Measurements from ENCODE around the gene ALKAL2. TPM values are rescaled to one million over a fixed set of nuclear protein-coding genes. Genes with fewer than 3 reads are reported as not detected.

Gene ALKAL2
- total RNA-seq, 1 donor from 2014 or later: not detected

DNA sequence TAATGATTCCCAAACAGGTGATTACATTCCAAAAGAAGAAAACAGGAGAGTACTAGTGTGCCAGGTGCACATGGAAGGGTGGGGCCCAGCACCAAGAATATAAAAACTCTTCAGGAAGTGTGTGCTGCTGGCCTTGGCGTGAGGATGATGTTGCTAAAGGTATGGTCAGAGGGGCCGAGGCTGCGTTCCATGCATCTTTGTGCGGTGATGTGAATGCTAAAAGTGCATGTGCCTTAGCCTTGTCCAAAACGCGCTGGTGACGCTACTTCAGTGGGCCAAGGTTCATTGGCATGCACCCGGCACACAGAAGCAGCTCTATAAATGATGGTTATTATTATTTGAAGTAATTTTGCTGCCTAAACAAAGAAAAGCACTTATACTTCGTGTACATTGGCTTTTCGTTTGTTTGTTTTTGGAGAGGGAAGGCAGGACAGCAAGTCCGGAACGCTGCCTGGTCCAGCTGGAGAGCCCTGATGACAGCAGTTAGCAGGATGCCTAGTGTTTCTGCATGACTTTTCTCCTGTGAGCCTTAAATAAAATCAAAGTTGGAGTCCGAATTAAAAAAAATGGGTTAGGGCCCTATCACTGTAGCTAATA lies 2.9 kb downstream of the ALKAL2 start:
- H3K9me3 ChIP-seq (ENCODE audit: control insufficient read depth in 3 of 3, low read length in 3 of 3): no peaks in the 10 kb centered on the region
- H3K27me3 ChIP-seq (ENCODE audit: control insufficient read depth in 3 of 3, insufficient read depth in 3 of 3, low read length in 3 of 3): peaks cover 23 to 31% (median 31%) of the 10 kb centered on the region in 3 donors
- peaks cover 4 to 18% (median 13%) of the 10 kb centered on the region in 3 donors for H3K36me3 ChIP-seq (ENCODE audit: control insufficient read depth in 3 of 3, insufficient read depth in 3 of 3, low read length in 3 of 3)
- H3K4me3 ChIP-seq (ENCODE audit: low read length in 3 of 3): no peak overlapping the region
- peaks cover 10 to 18% (median 15%) of the 10 kb centered on the region in 3 donors for H3K4me1 ChIP-seq (ENCODE audit: control insufficient read depth in 3 of 3, insufficient read depth in 3 of 3, low read length in 3 of 3)
- no peak overlapping the region for H3K27ac ChIP-seq (ENCODE audit: low read depth, low read length)
- H3K9ac ChIP-seq (ENCODE audit: low read depth in 1 of 3, low read length in 3 of 3): no peak overlapping the region

- Histone ChIP-seq H3K27me3 (ENCODE audit: control insufficient read depth in 3 of 3, insufficient read depth in 3 of 3, low read length in 3 of 3) (peaks cover 17 to 24% (median 23%) of the 10 kb centered on the region in 3 donors), H3K9me3 (ENCODE audit: control insufficient read depth in 3 of 3, low read length in 3 of 3) (no peaks in the 10 kb centered on the region), H3K9ac (ENCODE audit: low read depth in 1 of 3, low read length in 3 of 3) (no peak overlapping the region), H3K36me3 (ENCODE audit: control insufficient read depth in 3 of 3, insufficient read depth in 3 of 3, low read length in 3 of 3) (peaks cover 4 to 21% (median 20%) of the 10 kb centered on the region in 3 donors), H3K4me3 (ENCODE audit: low read length in 3 of 3) (no peak overlapping the region), H3K27ac (ENCODE audit: low read depth, low read length) (no peak overlapping the region), H3K4me1 (ENCODE audit: control insufficient read depth in 3 of 3, insufficient read depth in 3 of 3, low read length in 3 of 3) (peaks cover 4 to 12% (median 7%) of the 10 kb centered on the region in 3 donors)
Observed at GRCh38 chr2:283996-284794, 3.7 kb downstream of the ALKAL2 start.

DNA sequence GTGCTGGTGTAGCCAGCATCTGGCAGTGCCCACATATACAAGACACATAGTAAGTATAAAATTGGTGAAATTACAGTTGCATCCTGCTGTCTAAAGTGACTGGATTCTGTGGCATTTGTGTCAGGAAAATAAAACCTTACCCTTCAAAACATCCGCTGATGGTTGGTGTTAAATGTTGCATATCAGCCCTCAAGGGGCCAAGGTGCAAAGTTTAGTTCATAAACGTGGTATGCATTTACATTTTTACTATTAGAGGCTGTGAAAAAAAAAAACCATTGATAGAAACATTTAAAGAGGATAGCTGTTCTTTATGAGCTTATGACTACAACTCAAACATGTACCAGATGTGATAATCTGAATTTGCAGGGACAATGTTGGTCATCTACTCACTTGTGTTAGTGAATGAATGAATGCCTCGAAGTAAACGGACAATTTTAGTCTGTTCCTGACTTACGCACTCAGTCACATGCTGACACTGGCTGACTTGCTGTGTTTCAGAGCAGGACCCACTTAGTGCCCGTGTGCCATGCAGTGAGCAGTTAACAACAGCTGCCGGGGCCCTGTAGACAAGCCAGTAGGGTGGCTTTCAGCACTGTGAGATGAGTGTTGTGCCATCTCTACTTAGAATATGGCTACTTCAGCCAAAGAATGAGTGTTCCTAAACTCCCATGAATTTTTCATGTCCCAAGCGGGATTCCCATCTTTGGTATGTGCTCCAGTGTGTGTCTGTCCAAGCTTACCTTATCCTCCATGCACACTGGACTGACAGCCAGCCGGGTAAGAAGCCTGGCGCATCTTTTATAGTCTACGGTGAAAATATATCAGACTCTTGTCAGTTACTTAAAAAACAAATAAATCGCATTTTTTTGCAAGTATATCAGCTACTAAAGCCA lies 5.3 kb downstream of the ALKAL2 start:
- Histone ChIP-seq H3K27ac (ENCODE audit: low read depth, low read length) (no peak overlapping the region), H3K9me3 (ENCODE audit: control insufficient read depth in 3 of 3, low read length in 3 of 3) (no peaks in the 10 kb centered on the region), H3K36me3 (ENCODE audit: control insufficient read depth in 3 of 3, insufficient read depth in 3 of 3, low read length in 3 of 3) (peaks cover 10 to 34% (median 29%) of the 10 kb centered on the region in 3 donors), H3K27me3 (ENCODE audit: control insufficient read depth in 3 of 3, insufficient read depth in 3 of 3, low read length in 3 of 3) (peaks cover 9 to 20% (median 18%) of the 10 kb centered on the region in 3 donors), H3K9ac (ENCODE audit: low read depth in 1 of 3, low read length in 3 of 3) (no peak overlapping the region), H3K4me3 (ENCODE audit: low read length in 3 of 3) (no peak overlapping the region), H3K4me1 (ENCODE audit: control insufficient read depth in 3 of 3, insufficient read depth in 3 of 3, low read length in 3 of 3) (peaks cover 4 to 10% (median 5%) of the 10 kb centered on the region in 3 donors)

DNA sequence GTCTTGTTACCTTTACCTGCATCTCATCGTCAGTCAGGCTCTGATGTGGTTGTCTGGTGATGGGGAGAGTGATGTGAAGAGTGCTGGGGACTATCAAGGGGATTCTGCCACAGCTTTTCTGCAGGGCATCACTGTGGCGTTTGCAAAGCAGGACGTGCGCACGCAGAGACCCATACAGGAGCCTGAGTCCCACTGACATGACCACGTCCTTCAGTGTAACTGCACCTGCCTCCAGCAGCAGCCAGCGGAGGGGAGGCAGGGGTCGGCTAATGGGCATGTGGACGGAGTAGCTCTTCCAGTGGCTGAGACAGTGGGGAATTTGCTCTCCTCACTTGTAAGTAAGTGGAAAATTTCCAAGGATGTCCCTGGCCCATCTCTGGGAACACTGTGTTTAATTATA lies 6.5 kb downstream of the ALKAL2 start:
- H3K9me3 ChIP-seq (ENCODE audit: control insufficient read depth in 3 of 3, low read length in 3 of 3): no peaks in the 10 kb centered on the region
- peaks cover 17 to 43% (median 40%) of the 10 kb centered on the region in 3 donors for H3K36me3 ChIP-seq (ENCODE audit: control insufficient read depth in 3 of 3, insufficient read depth in 3 of 3, low read length in 3 of 3)

GRCh38 chr2:280650-281110 lies 7.2 kb downstream of the ALKAL2 start:
- Histone ChIP-seq H3K4me1 (ENCODE audit: control insufficient read depth in 3 of 3, insufficient read depth in 3 of 3, low read length in 3 of 3) (peaks cover 0 to 3% (median 0%) of the 10 kb centered on the region in 3 donors), H3K36me3 (ENCODE audit: control insufficient read depth in 3 of 3, insufficient read depth in 3 of 3, low read length in 3 of 3) (peaks cover 21 to 49% (median 45%) of the 10 kb centered on the region in 3 donors), H3K27me3 (ENCODE audit: control insufficient read depth in 3 of 3, insufficient read depth in 3 of 3, low read length in 3 of 3) (peaks cover 2 to 7% (median 3%) of the 10 kb centered on the region in 3 donors), H3K27ac (ENCODE audit: low read depth, low read length) (no peak overlapping the region), H3K4me3 (ENCODE audit: low read length in 3 of 3) (no peak overlapping the region), H3K9ac (ENCODE audit: low read depth in 1 of 3, low read length in 3 of 3) (no peak overlapping the region), H3K9me3 (ENCODE audit: control insufficient read depth in 3 of 3, low read length in 3 of 3) (no peaks in the 10 kb centered on the region)

More for the DNA sequence above, 6.5 kb downstream of the ALKAL2 start:
- H3K9ac ChIP-seq (ENCODE audit: low read depth in 1 of 3, low read length in 3 of 3): no peak overlapping the region
- peaks cover 0 to 3% (median 0%) of the 10 kb centered on the region in 3 donors for H3K4me1 ChIP-seq (ENCODE audit: control insufficient read depth in 3 of 3, insufficient read depth in 3 of 3, low read length in 3 of 3)
- no peak overlapping the region for H3K4me3 ChIP-seq (ENCODE audit: low read length in 3 of 3)
- no peak overlapping the region for H3K27ac ChIP-seq (ENCODE audit: low read depth, low read length)
- H3K27me3 ChIP-seq (ENCODE audit: control insufficient read depth in 3 of 3, insufficient read depth in 3 of 3, low read length in 3 of 3): peaks cover 3 to 13% (median 9%) of the 10 kb centered on the region in 3 donors

GRCh38 chr2:279956-280649 lies 7.8 kb downstream of the ALKAL2 start:
- Histone ChIP-seq H3K27ac (ENCODE audit: low read depth, low read length) (no peak overlapping the region), H3K9me3 (ENCODE audit: control insufficient read depth in 3 of 3, low read length in 3 of 3) (no peaks in the 10 kb centered on the region), H3K4me1 (ENCODE audit: control insufficient read depth in 3 of 3, insufficient read depth in 3 of 3, low read length in 3 of 3) (peaks cover 0 to 3% (median 0%) of the 10 kb centered on the region in 3 donors), H3K9ac (ENCODE audit: low read depth in 1 of 3, low read length in 3 of 3) (no peak overlapping the region), H3K27me3 (ENCODE audit: control insufficient read depth in 3 of 3, insufficient read depth in 3 of 3, low read length in 3 of 3) (peaks cover 0 to 5% (median 3%) of the 10 kb centered on the region in 3 donors), H3K36me3 (ENCODE audit: control insufficient read depth in 3 of 3, insufficient read depth in 3 of 3, low read length in 3 of 3) (peaks cover 21 to 51% (median 48%) of the 10 kb centered on the region in 3 donors), H3K4me3 (ENCODE audit: low read length in 3 of 3) (no peak overlapping the region)

DNA sequence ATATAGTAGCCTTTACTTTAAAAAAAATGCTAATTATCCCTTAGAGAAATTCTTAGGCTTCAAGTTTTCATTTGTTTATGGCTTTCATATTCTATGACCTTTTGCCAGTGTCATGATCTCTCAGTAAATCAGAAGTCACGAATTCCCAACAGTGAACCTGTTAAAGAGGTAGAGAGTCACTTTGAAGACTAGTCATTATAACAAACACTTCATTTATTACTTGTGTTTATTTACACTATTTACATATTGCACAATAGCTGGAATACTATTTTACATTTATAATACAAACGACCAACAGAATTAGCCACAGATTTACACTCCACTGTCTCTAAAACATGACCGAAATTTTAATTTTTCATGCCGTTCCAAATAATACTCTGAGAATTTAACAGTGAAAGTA lies 8.5 kb downstream of the ALKAL2 start:
- H3K4me1 ChIP-seq (ENCODE audit: control insufficient read depth in 3 of 3, insufficient read depth in 3 of 3, low read length in 3 of 3): no peaks in the 10 kb centered on the region
- no peak overlapping the region for H3K4me3 ChIP-seq (ENCODE audit: low read length in 3 of 3)
- H3K27ac ChIP-seq (ENCODE audit: low read depth, low read length): no peak overlapping the region
- no peaks in the 10 kb centered on the region for H3K9me3 ChIP-seq (ENCODE audit: control insufficient read depth in 3 of 3, low read length in 3 of 3)
- no peaks in the 10 kb centered on the region for H3K27me3 ChIP-seq (ENCODE audit: control insufficient read depth in 3 of 3, insufficient read depth in 3 of 3, low read length in 3 of 3)
- peaks cover 21 to 51% (median 48%) of the 10 kb centered on the region in 3 donors for H3K36me3 ChIP-seq (ENCODE audit: control insufficient read depth in 3 of 3, insufficient read depth in 3 of 3, low read length in 3 of 3)
- H3K9ac ChIP-seq (ENCODE audit: low read depth in 1 of 3, low read length in 3 of 3): no peak overlapping the region

GRCh38 chr2:278927-279320 lies 9.0 kb downstream of the ALKAL2 start:
- Histone ChIP-seq H3K4me1 (ENCODE audit: control insufficient read depth in 3 of 3, insufficient read depth in 3 of 3, low read length in 3 of 3) (no peaks in the 10 kb centered on the region), H3K36me3 (ENCODE audit: control insufficient read depth in 3 of 3, insufficient read depth in 3 of 3, low read length in 3 of 3) (peaks cover 21 to 51% (median 48%) of the 10 kb centered on the region in 3 donors), H3K9me3 (ENCODE audit: control insufficient read depth in 3 of 3, low read length in 3 of 3) (no peaks in the 10 kb centered on the region), H3K27me3 (ENCODE audit: control insufficient read depth in 3 of 3, insufficient read depth in 3 of 3, low read length in 3 of 3) (no peaks in the 10 kb centered on the region), H3K27ac (ENCODE audit: low read depth, low read length) (no peak overlapping the region), H3K4me3 (ENCODE audit: low read length in 3 of 3) (no peak overlapping the region), H3K9ac (ENCODE audit: low read depth in 1 of 3, low read length in 3 of 3) (no peak overlapping the region)

GRCh38 chr2:278312-278926 lies 9.5 kb downstream of the ALKAL2 start:
- no peaks in the 10 kb centered on the region for H3K27me3 ChIP-seq (ENCODE audit: control insufficient read depth in 3 of 3, insufficient read depth in 3 of 3, low read length in 3 of 3)
- no peak overlapping the region for H3K4me3 ChIP-seq (ENCODE audit: low read length in 3 of 3)
- H3K27ac ChIP-seq (ENCODE audit: low read depth, low read length): no peak overlapping the region
- no peaks in the 10 kb centered on the region for H3K9me3 ChIP-seq (ENCODE audit: control insufficient read depth in 3 of 3, low read length in 3 of 3)
- H3K9ac ChIP-seq (ENCODE audit: low read depth in 1 of 3, low read length in 3 of 3): no peak overlapping the region
- no peaks in the 10 kb centered on the region for H3K4me1 ChIP-seq (ENCODE audit: control insufficient read depth in 3 of 3, insufficient read depth in 3 of 3, low read length in 3 of 3)
- peaks cover 21 to 52% (median 48%) of the 10 kb centered on the region in 3 donors for H3K36me3 ChIP-seq (ENCODE audit: control insufficient read depth in 3 of 3, insufficient read depth in 3 of 3, low read length in 3 of 3)

All from skeletal muscle tissue (tissue), 4 donors.